HG03108 (cell line): ENCODE data around the gene CD80.

Source experiments
- ATAC-seq: cut with Tn5 transposase; IDR thresholded peaks from one replicate; pipeline ENCODE4 v1.9.1; 2021; ENCODE audit warnings: moderate library complexity; ENCODE audit not compliant: unreplicated experiment

Gene CD80

DNA sequence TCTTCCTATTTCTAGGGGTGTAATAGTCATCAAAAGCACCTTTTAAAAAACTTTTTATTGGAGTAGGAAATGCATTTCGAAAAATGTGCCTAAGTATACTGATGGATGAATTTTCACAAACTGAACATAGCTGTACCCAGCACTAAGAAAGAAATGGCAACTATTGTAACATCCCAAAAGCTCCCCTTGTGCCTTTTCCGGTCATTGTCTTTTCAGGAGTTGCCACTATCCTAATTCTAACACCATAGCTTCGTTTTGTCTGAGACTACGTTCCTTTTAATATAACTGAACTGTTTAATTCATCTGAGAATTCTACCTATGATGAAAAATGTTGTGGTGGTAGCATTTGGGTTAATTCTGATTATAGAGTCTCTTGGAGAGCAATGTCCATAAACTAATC is 59.1 kb downstream of the CD80 start:
- ATAC-seq = no peak

DNA sequence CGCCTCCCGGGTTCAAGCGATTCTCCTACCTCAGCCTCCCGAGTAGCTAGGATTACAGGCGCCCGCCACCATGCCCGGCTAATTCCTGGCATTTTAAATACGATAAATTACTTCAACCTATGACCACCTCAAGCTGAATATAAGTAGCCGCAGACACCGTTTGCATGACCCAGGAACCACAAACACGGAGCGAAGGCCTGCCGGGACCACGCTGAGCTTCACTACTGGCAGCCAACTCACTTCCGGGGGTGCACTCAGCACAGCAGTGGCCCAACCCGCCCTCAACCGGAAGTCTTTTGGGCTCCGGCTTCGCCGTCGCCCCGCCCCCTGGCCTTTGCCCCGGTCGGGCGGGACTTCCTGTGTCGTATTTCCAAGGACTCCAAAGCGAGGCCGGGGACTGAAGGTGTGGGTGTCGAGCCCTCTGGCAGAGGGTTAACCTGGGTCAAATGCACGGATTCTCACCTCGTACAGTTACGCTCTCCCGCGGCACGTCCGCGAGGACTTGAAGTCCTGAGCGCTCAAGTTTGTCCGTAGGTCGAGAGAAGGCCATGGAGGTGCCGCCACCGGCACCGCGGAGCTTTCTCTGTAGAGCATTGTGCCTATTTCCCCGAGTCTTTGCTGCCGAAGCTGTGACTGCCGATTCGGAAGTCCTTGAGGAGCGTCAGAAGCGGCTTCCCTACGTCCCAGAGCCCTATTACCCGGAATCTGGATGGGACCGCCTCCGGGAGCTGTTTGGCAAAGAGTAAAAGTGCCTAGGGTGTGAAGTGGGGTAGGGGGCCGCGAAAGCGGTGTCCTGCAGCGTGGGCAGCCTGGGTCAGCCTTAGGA is 61.0 kb downstream of the CD80 start, which contains the start of gene TIMMDC1:
TSS of gene TIMMDC1 (plus strand) at position 362 of the 826 bp plus-strand sequence. CDS start at position 549, 187 bp downstream.
- ATAC-seq = peak; percentile 97

DNA sequence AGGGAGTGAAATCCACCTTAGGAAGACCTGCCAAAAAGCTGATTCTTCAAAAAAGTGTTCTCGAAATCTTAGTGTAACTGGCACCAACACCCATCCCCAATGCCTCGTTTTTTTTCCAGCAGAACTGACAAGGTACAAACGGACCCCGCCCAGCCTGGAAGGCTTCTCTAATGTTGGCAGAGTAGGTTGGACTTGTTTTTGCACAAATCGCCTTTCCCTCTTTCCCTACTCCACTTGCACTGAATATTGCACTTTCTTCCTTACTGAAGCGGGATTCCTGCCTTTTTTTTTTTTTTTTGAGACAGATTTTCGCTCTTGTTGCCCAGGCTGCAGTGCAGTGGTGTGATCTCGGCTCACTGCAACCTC is 61.6 kb downstream of the CD80 start:
- ATAC-seq = no peak

DNA sequence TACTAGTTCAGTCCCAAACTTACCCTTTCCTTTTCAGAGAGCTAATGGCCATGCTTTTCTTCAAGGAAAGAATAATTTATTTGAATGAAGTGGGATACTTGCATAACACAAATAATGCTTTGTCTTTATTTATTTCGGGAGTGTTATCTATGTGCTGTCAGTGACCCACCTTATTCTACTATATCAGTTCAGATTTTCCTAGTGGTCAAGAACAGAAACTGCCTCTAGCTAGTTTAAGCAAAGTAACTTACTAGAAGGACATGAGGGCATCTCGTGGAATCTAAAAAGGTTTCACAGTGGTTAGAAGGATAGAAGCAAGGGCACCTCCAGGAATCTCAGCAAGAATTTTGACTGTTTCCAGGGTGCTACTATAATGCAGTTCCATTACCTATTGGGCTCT is 64.8 kb downstream of the CD80 start:
- no peak for ATAC-seq

DNA sequence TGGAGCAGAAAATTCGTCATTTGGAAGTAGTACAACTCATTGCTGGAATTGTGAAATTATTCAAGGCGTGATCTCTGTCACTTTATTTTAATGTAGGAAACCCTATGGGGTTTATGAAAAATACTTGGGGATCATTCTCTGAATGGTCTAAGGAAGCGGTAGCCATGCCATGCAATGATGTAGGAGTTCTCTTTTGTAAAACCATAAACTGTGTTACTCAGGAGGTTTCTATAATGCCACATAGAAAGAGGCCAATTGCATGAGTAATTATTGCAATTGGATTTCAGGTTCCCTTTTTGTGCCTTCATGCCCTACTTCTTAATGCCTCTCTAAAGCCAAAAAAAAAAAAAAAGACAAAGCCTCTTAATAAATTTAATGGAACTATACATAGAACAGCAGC is 66.6 kb downstream of the CD80 start:
- ATAC-seq = no peak

DNA sequence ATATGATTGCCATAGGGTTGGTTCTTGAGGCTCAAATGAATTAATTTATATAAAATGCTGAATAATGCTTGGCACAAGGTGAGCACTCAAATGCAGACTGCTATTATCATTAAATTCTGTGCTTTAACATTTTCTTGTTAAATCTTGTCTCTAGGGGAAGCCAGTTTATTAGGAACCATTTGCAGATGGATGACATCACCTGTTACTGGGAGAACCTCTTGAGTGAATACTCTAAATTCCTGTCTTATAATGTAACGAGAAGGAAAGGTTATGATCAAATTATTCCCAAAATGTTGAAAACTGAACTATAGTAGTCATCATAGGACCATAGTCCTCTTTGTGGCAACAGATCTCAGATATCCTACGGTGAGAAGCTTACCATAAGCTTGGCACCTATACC is 67.3 kb downstream of the CD80 start:
- no peak for ATAC-seq

DNA sequence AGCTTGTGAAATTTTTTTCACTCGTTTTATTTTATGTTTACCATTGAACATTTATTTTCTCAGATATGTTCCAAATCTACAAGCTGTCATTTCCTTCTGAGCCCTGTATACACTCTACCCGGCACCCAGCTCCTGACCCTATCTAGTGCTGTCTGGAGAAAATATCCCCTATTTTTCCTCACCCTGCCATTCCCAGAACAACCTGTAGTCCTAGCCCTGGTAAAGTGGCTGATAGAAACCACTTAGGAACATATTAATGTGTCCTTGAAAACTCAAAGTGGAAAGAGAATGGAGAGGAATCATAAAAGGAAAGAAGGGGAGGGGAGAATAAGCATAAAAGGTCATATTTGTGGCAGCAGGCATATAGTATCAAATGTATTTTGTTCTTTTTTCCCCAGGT is 69.3 kb downstream of the CD80 start:
- no peak for ATAC-seq

DNA sequence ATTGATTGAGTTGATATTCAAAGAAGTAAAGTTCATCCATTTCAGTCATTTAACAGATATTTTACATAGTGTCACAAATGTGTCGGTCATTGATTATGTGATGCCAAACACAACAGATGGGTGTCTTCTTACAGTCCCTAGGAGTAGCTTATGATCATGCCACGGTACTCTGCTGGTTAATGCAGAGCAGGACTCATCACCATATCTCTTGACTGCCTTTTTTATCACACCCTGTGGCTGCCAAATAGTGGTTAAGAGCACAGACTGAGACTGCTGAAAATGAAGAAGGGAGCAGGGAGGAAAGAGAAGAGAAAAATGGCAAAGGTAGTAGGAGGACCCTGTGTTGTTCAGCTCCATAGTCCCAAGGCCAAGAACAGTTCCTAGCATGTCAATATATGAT is 73.9 kb downstream of the CD80 start:
- ATAC-seq = no peak

DNA sequence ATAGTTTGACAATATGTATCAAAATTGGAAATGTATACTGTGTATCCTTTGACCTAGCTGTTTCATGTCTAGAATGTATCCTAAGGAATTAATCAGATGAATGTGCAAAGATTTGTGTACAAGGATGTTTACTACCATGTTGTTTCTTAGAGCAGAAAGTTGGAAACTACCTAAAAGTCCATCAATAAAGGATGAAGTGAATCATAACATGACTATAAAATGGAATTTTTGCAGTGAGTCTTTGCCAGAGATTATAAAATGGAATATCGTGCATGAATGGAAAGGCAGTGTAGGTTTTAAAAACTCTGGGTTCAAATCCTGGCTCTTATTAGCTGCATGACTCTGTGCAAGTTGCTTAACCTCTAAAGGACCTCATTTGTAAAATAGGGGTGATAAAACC is 76.3 kb downstream of the CD80 start:
- no peak for ATAC-seq

DNA sequence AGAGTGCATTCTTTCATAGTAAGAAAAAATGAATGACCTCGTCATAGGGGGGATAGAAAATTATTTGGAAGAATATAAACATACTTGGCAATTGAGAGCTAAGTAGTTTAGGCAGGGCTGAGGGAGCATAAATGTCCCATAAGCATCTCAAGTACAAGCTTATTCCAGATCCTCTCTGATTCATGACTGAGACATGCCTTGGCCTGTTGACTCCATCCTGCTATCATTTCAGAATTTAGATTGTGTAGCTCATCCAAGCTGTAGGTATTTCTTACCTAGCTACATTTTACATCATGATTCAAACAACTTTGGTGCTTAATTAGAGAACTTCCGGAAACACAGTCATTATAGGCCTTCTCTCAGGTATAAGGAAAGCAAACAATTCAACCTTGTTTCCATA is 78.3 kb downstream of the CD80 start:
- ATAC-seq = no peak
